ENCODE data around the gene JAKMIP2.

DNA sequence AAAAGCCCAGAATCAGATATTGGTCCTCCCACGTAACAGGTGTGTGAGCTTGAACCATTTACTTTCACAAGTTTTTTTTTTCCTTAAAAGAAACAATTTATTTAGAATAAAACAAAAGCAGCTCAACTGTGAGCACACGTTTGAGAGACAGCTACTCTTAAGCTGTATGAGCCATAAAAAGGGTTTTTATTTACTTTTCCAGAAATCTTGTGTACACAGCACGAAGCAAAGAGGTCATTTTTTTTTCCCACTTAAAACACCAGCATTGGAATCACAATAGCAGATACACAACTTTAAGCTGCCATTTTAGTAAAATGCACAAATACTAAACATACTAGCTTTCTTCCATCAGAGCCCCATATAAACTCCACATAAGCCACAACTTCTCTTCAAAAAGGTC, 44.6 kb downstream of the JAKMIP2 start:
- TF ChIP-seq POLR2A (IDR thresholded peaks at IDR 0.05), result no peak
- TF ChIP-seq CTCF (IDR thresholded peaks at IDR 0.05), result no peak

Measured in heart left ventricle (tissue), 13 donors.